ENCODE data around the gene PIRT.

PIRT gene

DNA sequence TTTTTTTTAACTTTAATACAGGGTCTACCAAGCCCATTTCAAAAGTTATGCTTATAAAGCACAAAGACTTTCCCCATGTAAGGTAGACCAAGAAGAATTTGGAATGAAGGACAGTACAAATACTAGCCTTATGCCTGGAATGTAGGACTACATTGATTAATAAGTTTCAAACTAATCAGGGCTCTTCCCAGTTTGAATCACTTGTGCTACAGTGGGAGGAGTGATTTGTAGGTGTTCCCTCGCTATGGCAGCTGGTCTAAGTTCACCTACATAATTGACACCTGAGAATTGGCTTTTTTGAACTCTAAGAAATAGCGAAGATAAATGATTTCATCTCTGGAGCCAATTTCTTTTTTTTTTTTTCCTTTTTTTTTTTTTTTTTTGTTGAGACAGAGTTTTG is 52.6 kb downstream of the PIRT start:
- no peak for DNase-seq

DNA sequence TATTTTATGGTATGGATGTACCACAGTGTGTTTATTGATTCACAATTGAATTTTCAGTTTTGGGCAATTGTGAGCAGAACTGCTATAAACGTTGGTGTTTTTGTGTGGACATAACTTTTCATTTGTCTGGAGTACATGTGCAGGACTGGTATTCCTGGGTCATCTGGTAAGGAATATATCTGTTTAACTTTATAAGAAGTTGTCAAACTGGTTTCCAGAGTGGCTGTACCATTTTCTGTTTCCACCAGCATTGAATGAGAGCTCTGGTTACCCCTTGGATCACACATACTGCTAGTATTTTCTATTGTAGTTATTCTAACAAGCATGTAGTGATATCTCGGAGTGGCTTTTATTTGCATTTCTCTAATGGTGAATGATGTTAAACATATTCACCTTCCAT is 58.3 kb downstream of the PIRT start:
- DNase-seq: no peak

DNA sequence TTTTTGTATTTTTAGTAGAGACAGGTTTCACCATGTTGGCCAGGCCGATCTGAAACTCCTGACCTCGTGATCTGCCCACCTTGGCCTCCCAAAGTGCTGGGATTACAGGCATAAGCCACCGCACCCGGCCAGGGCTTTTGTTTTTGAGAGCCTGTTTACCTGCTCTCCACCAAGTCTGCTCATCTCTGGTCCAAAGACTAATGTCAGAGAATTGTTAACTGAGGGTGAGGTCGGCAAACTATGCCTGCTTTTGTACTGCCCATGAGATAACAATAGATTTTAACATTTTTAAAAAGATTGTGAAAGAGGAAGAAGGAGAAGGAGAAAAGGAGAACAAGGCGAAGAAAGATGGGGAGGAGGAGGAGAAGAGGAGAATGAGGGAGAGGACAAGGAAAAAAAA is 60.0 kb downstream of the PIRT start:
- no peak for DNase-seq

- no peak for DNase-seq
Measured at GRCh38 chr17:10777131-10777807, 60.6 kb downstream of the PIRT start.

DNA sequence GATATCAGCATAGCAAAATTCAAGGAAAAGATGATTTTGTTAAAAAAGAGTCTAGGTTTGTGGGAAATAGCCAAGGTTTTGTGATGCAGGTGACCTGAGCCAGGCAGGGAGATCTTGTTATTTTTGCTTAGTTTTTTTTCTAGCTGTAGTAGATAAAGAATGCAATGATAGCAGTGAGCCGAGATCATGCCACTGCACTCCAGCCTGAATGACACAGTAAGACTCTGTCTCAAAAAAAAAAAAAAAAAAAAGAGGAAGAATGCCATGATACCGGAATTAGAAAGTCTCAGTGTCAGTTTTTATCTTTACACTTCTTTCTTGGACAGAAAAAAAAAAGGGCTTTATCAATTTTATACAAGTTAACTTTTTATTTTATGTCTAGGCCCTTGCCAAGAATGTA is 61.5 kb downstream of the PIRT start:
- no peak for DNase-seq

- no peak for DNase-seq
Measured at GRCh38 chr17:10775740-10776356, 62.0 kb downstream of the PIRT start.

- no peak for DNase-seq
Measured at GRCh38 chr17:10775058-10775457, 62.8 kb downstream of the PIRT start.

DNA sequence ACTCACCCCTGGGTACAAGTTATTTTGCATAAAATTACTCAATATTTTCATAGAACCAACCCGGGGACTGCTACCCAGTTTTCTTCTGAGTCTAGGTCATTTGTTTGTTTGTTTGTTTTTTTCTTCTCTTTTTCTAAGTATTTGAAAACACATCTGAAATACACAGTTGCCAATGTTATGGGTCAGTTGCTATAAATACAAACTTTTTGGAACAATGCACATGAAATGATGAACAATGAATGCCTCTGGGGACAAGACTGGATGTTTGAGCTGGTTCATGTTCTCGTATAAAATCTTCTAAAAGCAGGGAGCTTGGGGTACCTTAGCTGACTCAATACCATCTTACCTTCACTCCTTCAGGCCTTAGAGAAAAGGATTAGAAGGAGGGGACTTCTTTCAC is 64.5 kb downstream of the PIRT start:
- DNase-seq: no peak

All from activated effector memory CD4-positive, alpha-beta T cell treated with anti-CD3 and anti-CD28 coated beads, Interleukin-2, amount 50 U/mL, for 16 hours (primary cell).